ENCODE data around the gene PKD1L1.
"Not testable (repeated sequence)": the region's sequence is repeated elsewhere in the genome, so short reads cannot be mapped to it uniquely, and the experiment has no call there.

Gene PKD1L1

DNA sequence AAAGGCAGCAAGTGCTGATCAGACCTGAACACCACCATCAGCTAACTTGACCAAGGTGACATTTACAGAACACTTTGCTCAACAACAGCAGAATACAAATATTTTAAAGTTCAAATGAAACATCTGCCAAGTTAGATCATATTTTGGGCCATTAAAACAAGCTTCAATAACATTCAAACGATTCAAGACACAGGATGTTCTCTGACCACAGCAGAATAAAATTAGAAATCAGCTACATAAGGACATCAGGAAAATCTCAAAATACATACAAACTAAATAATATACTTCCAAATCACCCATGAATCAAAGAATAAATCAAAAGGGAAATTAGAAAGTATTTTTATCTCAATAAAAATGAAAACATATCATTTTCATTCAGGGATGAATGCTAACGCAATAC, 173.0 kb downstream of the PKD1L1 start:
- no peak for DNase-seq (ENCODE audit: low read depth in 2 of 2, low spot score in 1 of 2)

DNA sequence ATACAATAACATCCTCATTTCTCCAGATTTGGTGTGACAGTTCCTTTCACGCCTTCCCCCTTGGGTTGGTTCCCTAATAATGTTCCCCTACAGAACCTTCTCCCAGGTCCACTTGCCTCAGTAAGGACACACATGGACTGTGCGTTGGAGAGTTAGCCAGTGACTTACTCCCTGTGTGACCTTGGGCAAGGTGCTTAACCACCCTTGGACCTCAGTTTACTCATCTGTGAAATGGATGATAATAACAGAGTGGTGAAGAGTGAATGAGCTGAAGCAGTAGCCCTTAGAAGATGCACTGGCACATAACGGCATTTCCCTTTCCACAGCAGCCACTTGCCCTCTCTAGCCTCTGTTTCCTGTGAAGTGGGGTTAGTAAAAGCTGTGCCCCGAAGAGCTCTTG, 175.8 kb downstream of the PKD1L1 start:
- DNase-seq (ENCODE audit: low read depth in 2 of 2, low spot score in 1 of 2), result no peak

GRCh38 chr7:47771990-47772360, 176.3 kb downstream of the PKD1L1 start:
- no peak for DNase-seq (ENCODE audit: low read depth in 2 of 2, low spot score in 1 of 2)

- DNase-seq (ENCODE audit: low read depth in 2 of 2, low spot score in 1 of 2), result no peak
Observed at GRCh38 chr7:47771336-47771989, 176.8 kb downstream of the PKD1L1 start.

- DNase-seq (ENCODE audit: low read depth in 2 of 2, low spot score in 1 of 2), result no peak
Observed at GRCh38 chr7:47766126-47766525, 182.1 kb downstream of the PKD1L1 start.

- no peak for DNase-seq (ENCODE audit: low read depth in 2 of 2, low spot score in 1 of 2)
Observed at GRCh38 chr7:47765373-47765979, 182.8 kb downstream of the PKD1L1 start.

- no peak for DNase-seq (ENCODE audit: low read depth in 2 of 2, low spot score in 1 of 2)
Observed at GRCh38 chr7:47764746-47765145, 183.5 kb downstream of the PKD1L1 start.

DNA sequence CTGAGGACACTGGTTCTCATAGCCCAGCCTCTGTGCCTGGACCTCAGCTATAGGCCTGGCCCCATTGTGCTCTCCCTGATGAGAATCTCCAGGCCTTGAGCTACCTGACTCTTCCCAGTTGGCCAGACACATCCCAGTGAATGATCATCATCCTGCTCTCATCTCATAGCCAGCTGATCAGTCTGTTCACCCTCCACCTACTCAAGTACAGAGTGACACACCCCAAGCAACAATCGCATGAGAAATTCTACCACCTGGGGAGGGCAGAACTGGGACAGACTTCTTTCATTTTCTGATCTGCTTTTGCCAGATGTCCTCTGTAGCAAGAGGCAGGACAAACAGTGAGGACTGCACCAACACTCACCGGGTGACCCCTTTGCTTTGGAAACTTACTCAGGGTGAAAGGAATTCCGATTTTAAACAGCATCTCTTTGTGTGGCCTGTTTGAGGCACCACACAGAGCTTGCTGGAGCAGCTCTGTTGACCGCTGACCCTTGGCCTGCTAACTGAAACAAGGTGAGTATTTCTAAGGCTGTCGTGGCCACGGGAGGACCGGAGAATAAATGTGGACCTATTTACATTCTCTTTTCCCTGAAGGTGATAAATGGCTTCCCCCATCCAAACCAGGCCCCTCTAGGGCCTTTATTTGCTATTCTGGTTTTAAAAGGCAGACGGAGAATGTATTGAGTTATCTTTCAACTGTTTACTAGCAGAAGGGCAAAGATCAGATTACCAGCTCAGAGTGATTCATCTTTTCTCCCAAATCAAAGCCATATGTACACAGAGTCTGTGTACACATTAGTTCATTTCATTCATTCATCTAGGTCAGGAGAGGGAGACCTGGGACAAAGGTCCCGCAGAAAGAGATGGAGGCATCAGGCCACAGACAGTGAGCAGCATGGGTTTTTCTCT, 184.9 kb downstream of the PKD1L1 start:
- no peak for DNase-seq (ENCODE audit: low read depth in 2 of 2, low spot score in 1 of 2)

DNA sequence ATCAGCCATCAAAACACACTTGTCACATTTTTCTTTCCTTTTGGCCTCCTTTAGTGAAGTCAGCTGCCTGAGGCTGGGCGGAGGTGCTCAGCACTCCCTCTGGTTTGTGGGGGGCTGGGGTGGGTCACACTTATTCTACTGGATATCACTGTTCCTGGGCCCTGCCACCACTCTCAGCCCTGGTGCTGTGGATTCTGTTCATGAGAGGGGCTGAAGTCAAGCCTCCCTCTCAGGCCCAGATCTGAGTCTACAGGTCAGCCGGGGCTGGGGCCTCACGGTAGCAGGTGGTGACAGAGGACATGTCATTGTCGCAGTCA, 185.6 kb downstream of the PKD1L1 start:
- no peak for DNase-seq (ENCODE audit: low read depth in 2 of 2, low spot score in 1 of 2)

DNA sequence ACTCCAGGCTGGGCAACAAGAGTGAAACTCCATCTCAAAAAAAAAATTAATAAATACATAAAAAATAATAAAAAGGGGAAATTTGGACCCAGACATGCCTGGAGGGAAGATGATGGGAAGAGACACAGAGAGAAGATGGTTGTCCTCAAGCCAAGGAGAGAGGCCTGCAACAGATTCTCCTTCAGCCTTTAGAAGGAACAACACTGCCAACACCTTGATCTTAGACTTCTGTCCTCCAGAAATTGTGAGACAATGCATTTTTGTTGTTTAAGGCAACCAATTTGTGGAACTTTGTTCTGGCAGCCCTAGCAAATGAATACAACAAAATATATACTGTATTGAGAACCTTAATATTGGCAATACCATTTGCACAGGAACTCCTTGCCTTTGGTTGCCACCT, 186.1 kb downstream of the PKD1L1 start:
- DNase-seq (ENCODE audit: low read depth in 2 of 2, low spot score in 1 of 2), result no peak

DNA sequence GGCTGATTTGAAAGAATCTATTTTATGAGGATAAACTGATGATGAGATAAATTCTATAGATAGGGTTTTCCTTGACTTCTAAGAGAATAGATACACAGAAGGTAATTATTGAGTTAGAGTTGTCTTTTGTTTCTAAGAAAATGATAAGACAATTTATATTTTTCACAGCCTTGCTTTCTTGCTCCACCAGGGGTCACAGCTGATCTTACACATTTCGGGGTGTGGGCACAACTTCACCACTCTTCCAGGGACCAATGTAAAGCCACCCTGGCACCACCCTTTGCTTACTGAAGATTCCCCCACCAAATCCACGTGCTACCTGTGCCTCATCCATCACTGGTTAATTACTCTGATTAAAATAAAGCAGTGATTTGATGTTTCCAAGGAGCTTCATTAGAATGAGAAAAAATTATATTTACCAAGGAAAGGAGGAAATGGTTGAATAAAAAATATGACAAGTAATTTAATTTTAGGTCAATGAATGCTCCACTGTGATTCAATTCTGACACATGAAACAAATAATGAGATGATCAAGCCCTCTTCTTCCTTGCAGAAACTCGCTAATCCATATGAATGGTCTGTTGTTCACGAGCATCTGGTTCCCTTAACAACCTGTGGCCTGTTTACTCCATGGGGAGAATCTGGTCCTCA, 189.1 kb downstream of the PKD1L1 start:
- DNase-seq (ENCODE audit: low read depth in 2 of 2, low spot score in 1 of 2), result no peak

GRCh38 chr7:47758546-47758945, 189.7 kb downstream of the PKD1L1 start:
- DNase-seq (ENCODE audit: low read depth in 2 of 2, low spot score in 1 of 2), result no peak

- no peak for DNase-seq (ENCODE audit: low read depth in 2 of 2, low spot score in 1 of 2)
Observed at GRCh38 chr7:47757921-47758411, 190.3 kb downstream of the PKD1L1 start.

GRCh38 chr7:47756636-47757035, 191.6 kb downstream of the PKD1L1 start:
- DNase-seq (ENCODE audit: low read depth in 2 of 2, low spot score in 1 of 2), result no peak

DNA sequence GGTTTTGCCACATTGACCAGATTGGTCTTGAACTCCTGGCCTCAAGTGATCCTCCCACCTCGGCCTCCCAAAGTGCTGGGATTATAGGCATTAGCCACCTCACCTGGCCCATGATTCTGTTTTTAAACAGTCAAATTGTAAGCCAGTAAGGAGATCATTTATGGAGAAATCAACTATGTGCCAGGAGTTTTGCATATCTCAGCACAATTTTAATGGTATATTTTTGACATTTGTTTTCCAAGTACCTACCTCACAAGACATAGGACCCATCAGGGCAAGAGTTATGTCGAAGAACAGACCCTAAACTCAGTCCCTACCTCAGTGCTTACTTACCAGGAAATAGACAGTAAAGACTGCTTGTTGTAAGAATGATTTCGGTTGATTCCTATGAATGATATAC, 193.0 kb downstream of the PKD1L1 start:
- no peak for DNase-seq (ENCODE audit: low read depth in 2 of 2, low spot score in 1 of 2)

DNA sequence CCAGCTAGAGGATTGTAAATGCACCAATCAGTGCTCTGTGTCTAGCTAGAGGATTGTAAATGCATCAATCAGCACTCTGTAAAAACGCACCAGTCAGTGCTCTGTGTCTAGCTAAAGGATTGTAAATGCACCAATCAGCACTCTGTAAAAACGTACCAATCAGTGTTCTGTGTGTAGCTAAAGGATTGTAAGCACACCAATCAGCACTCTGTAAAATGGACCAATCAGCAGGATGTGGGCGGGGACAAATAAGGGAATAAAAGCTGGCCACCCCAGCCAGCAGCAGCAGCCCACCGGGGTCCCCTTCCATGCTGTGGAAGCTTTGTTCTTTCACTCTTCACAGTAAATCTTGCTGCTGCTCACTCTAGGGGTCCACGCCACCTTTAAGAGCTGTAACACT, 196.5 kb downstream of the PKD1L1 start:
- DNase-seq (ENCODE audit: low read depth in 2 of 2, low spot score in 1 of 2), result not testable (repeated sequence)

- no peak for DNase-seq (ENCODE audit: low read depth in 2 of 2, low spot score in 1 of 2)
Observed at GRCh38 chr7:47751043-47751442, 197.2 kb downstream of the PKD1L1 start.

GRCh38 chr7:47748041-47748440, 200.2 kb downstream of the PKD1L1 start:
- no peak for DNase-seq (ENCODE audit: low read depth in 2 of 2, low spot score in 1 of 2)

DNA sequence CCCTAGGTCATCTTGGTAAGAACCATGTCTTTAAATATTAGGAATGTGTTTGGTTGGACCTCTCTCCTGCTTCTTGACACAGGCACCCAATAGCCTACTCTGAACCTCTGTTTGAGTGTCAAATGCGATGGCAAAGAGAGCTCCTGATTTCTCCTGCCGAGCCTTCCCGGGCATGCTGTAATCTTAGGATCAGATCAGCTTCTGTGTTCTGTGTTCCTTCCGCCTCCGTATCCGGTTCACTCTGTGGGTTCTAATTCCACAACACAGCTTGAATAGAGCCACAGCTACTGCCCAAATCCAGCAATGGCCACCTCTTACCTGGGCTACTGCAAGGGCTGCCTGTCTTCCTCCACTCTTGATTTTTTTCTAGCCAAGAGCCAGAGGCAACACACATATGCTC, 201.1 kb downstream of the PKD1L1 start:
- DNase-seq (ENCODE audit: low read depth in 2 of 2, low spot score in 1 of 2), result no peak

- no peak for DNase-seq (ENCODE audit: low read depth in 2 of 2, low spot score in 1 of 2)
Observed at GRCh38 chr7:47746468-47746867, 201.8 kb downstream of the PKD1L1 start.

GRCh38 chr7:47744883-47745282, 203.4 kb downstream of the PKD1L1 start:
- no peak for DNase-seq (ENCODE audit: low read depth in 2 of 2, low spot score in 1 of 2)
